SK-N-SH treated with all-trans-retinoic acid at 6 μM for 48 hours (cell line): Measurements from ENCODE around the gene CHP1.

ENCODE experiments used
- ATAC-seq: fragments of 200-7000 bp; cut with Tn5 transposase; 3 replicates; pipeline ENCODE4 v1.9.1; 2020; ENCODE audit warnings: mild to moderate bottlenecking, moderate library complexity
- ARNTL ChIP-seq: fragments of 450-650 bp; formaldehyde crosslinking; IDR thresholded peaks from 2 replicates; pipeline ENCODE4 v1.5.0; 2020; ENCODE audit warnings: low read depth, mild to moderate bottlenecking, moderate library complexity, borderline replicate concordance
- BACH2 ChIP-seq: fragments of 250-450 bp; sonication (Bioruptor Pico); IDR thresholded peaks from 2 replicates; pipeline ENCODE4 v1.9.0; 2021; ENCODE audit warnings: mild to moderate bottlenecking, borderline replicate concordance
- CREB5 ChIP-seq: fragments of 250-450 bp; sonication (Bioruptor Pico); IDR thresholded peaks from 2 replicates; pipeline ENCODE4 v1.5.1; 2020; ENCODE audit warnings: low read depth, mild to moderate bottlenecking, moderate library complexity
- CSDC2 ChIP-seq: fragments of 250-450 bp; sonication (Bioruptor Pico); IDR thresholded peaks from 2 replicates; pipeline ENCODE4 v1.5.0; 2020; ENCODE audit warnings: mild to moderate bottlenecking, moderate library complexity
- CSRNP3 ChIP-seq: fragments of 250-450 bp; sonication (Bioruptor Pico); IDR thresholded peaks from 2 replicates; pipeline ENCODE4 v1.5.1; 2021; ENCODE audit warnings: mild to moderate bottlenecking, moderate library complexity
- ESRRG ChIP-seq: fragments of 250-450 bp; sonication (Bioruptor Pico); IDR thresholded peaks from 2 replicates; pipeline ENCODE4 v1.6.1; 2021; ENCODE audit warnings: mild to moderate bottlenecking
- ISL1 ChIP-seq: fragments of 250-450 bp; sonication (Bioruptor Pico); IDR thresholded peaks from 2 replicates; pipeline ENCODE4 v2.1.2; 2022; ENCODE audit warnings: mild to moderate bottlenecking, moderate library complexity
- OSR1 ChIP-seq: fragments of 250-450 bp; sonication (Bioruptor Pico); IDR thresholded peaks from 2 replicates; pipeline ENCODE4 v1.8.0; 2022; ENCODE audit warnings: moderate library complexity, mild to moderate bottlenecking, inconsistent platforms
- PPARA ChIP-seq: fragments of 250-450 bp; sonication (Bioruptor Pico); IDR thresholded peaks from 2 replicates; pipeline ENCODE4 v1.5.0; 2020; ENCODE audit warnings: mild to moderate bottlenecking, borderline replicate concordance
- RARB ChIP-seq: fragments of 250-450 bp; sonication (Bioruptor Pico); IDR thresholded peaks from 2 replicates; pipeline ENCODE4 v1.8.0; 2021; ENCODE audit warnings: mild to moderate bottlenecking, moderate library complexity
- SNAI2 ChIP-seq: fragments of 250-450 bp; sonication (Bioruptor Pico); IDR thresholded peaks from 2 replicates; pipeline ENCODE4 v1.5.0; 2020; ENCODE audit warnings: mild to moderate bottlenecking, moderate library complexity
- TCF4 ChIP-seq: fragments of 250-450 bp; sonication (Bioruptor Pico); IDR thresholded peaks from 2 replicates; pipeline ENCODE4 v1.8.0; 2021; ENCODE audit warnings: mild to moderate bottlenecking, moderate library complexity, borderline replicate concordance
- ZFP3 ChIP-seq: fragments of 250-450 bp; sonication (Bioruptor Pico); IDR thresholded peaks from 2 replicates; pipeline ENCODE4 v1.5.0; 2020; ENCODE audit warnings: mild to moderate bottlenecking, moderate library complexity
- ZFP30 ChIP-seq: fragments of 450-650 bp; formaldehyde crosslinking; IDR thresholded peaks from 2 replicates; pipeline ENCODE4 v1.5.0; 2022; ENCODE audit warnings: mild to moderate bottlenecking, moderate library complexity
- ZNF565 ChIP-seq: fragments of 450-650 bp; formaldehyde crosslinking; conservative IDR thresholded peaks from 2 replicates; pipeline ENCODE4 v1.5.0; 2020; ENCODE audit warnings: low read depth, mild to moderate bottlenecking, moderate library complexity
- ZNF70 ChIP-seq: fragments of 450-650 bp; formaldehyde crosslinking; IDR thresholded peaks from 2 replicates; pipeline ENCODE4 v1.5.0; 2020; ENCODE audit warnings: mild to moderate bottlenecking, moderate library complexity
- TF ChIP-seq, protein P1 (sequence below): fragments of 250-450 bp; sonication (Bioruptor Pico); IDR thresholded peaks from 2 replicates; pipeline ENCODE4 v1.5.0; 2020; ENCODE audit warnings: mild to moderate bottlenecking, moderate library complexity
- TF ChIP-seq, protein P2 (sequence below): fragments of 250-450 bp; sonication (Bioruptor Pico); IDR thresholded peaks from 2 replicates; pipeline ENCODE4 v1.8.0; 2021; ENCODE audit warnings: low read depth, mild to moderate bottlenecking, moderate library complexity, borderline replicate concordance
- TF ChIP-seq, protein P3 (sequence below): fragments of 250-450 bp; sonication (Bioruptor Pico); IDR thresholded peaks from 2 replicates; pipeline ENCODE4 v1.8.0; 2020; ENCODE audit warnings: mild to moderate bottlenecking, moderate library complexity, borderline replicate concordance

Gene CHP1

DNA sequence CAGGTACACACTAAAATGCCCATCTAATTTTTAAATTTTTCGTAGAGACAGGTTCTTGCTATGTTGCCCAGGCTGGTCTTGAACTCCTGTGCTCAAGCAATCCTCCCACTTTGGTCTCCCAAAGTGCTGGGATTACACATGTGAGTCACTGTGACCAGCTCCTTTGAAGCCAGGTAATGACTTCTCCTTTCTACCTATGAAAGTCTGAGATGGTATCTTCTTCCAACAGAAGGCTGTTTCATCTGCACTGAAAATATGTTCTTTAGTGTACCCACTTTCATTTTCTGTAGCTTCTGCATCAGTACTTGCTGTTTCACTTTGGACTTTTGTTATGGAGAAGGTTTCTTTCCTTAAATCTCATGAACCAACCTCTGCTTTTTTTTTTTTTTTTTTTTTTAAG lies 92.5 kb downstream of the CHP1 start (continued):
- TF ChIP-seq TCF4 (CRISPR knock-in tag): no peak
- no peak for TF ChIP-seq CSRNP3

DNA sequence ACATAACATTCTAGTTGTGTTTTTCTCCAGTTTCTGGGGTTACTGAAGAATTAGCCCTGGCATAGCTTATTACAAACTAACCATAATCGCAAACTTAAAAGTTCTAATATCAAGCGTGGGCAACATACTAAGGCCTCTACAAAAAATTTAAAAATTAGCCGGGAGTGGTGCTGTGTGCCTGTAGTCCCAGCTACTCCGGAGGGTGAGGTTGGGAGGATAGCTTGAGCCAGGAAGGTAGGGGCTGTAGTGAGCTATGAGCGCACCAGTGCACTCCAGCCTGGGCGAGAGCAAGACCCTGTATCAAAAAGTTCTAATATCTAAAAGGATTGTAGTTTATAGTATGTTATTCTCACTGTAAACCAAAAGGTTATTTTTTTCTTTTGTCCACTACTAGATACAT lies 100.2 kb downstream of the CHP1 start:
- ATAC-seq: no peak
- TF ChIP-seq SNAI2 (CRISPR knock-in tag) (no peak), ZNF565 (CRISPR knock-in tag) (no peak), BACH2 (CRISPR knock-in tag) (no peak), ESRRG (CRISPR knock-in tag) (no peak), ARNTL (no peak), ISL1 (no peak), CREB5 (CRISPR knock-in tag) (no peak), ZFP3 (CRISPR knock-in tag) (no peak), RARB (no peak), OSR1 (CRISPR knock-in tag) (no peak), CSDC2 (CRISPR knock-in tag) (no peak), ZFP30 (CRISPR knock-in tag) (no peak), ZNF70 (CRISPR knock-in tag) (no peak), PPARA (CRISPR knock-in tag) (no peak), CSRNP3 (no peak)
- TF ChIP-seq, protein P1, sequence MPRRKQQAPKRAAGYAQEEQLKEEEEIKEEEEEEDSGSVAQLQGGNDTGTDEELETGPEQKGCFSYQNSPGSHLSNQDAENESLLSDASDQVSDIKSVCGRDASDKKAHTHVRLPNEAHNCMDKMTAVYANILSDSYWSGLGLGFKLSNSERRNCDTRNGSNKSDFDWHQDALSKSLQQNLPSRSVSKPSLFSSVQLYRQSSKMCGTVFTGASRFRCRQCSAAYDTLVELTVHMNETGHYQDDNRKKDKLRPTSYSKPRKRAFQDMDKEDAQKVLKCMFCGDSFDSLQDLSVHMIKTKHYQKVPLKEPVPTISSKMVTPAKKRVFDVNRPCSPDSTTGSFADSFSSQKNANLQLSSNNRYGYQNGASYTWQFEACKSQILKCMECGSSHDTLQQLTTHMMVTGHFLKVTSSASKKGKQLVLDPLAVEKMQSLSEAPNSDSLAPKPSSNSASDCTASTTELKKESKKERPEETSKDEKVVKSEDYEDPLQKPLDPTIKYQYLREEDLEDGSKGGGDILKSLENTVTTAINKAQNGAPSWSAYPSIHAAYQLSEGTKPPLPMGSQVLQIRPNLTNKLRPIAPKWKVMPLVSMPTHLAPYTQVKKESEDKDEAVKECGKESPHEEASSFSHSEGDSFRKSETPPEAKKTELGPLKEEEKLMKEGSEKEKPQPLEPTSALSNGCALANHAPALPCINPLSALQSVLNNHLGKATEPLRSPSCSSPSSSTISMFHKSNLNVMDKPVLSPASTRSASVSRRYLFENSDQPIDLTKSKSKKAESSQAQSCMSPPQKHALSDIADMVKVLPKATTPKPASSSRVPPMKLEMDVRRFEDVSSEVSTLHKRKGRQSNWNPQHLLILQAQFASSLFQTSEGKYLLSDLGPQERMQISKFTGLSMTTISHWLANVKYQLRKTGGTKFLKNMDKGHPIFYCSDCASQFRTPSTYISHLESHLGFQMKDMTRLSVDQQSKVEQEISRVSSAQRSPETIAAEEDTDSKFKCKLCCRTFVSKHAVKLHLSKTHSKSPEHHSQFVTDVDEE (CRISPR knock-in tag): no peak
- TF ChIP-seq, protein P2, sequence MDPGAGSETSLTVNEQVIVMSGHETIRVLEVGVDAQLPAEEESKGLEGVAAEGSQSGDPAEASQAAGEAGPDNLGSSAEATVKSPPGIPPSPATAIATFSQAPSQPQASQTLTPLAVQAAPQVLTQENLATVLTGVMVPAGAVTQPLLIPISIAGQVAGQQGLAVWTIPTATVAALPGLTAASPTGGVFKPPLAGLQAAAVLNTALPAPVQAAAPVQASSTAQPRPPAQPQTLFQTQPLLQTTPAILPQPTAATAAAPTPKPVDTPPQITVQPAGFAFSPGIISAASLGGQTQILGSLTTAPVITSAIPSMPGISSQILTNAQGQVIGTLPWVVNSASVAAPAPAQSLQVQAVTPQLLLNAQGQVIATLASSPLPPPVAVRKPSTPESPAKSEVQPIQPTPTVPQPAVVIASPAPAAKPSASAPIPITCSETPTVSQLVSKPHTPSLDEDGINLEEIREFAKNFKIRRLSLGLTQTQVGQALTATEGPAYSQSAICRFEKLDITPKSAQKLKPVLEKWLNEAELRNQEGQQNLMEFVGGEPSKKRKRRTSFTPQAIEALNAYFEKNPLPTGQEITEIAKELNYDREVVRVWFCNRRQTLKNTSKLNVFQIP: no peak
- TF ChIP-seq, protein P3, sequence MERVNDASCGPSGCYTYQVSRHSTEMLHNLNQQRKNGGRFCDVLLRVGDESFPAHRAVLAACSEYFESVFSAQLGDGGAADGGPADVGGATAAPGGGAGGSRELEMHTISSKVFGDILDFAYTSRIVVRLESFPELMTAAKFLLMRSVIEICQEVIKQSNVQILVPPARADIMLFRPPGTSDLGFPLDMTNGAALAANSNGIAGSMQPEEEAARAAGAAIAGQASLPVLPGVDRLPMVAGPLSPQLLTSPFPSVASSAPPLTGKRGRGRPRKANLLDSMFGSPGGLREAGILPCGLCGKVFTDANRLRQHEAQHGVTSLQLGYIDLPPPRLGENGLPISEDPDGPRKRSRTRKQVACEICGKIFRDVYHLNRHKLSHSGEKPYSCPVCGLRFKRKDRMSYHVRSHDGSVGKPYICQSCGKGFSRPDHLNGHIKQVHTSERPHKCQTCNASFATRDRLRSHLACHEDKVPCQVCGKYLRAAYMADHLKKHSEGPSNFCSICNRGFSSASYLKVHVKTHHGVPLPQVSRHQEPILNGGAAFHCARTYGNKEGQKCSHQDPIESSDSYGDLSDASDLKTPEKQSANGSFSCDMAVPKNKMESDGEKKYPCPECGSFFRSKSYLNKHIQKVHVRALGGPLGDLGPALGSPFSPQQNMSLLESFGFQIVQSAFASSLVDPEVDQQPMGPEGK: no peak
- TF ChIP-seq, all 23 proteins: peak for 0
